SK-N-SH (cell line): Measurements from ENCODE around the gene TRPT1.

Experiments used
- NFIC ChIP-seq: IDR thresholded peaks from 2 replicates; pipeline ENCODE4 v1.4.0; 2012; ENCODE audit warnings: borderline replicate concordance
- RAD21 ChIP-seq: IDR thresholded peaks from 2 replicates; pipeline ENCODE4 v1.6.1; 2012; ENCODE audit warnings: mild to moderate bottlenecking, low read length
- TF ChIP-seq, protein P1 (sequence below): fragments of 200-600 bp; sonication (generic); IDR thresholded peaks from 2 replicates; pipeline ENCODE4 v1.6.1; 2017; ENCODE audit warnings: antibody characterized with exemption, mild to moderate bottlenecking, moderate library complexity

DNA sequence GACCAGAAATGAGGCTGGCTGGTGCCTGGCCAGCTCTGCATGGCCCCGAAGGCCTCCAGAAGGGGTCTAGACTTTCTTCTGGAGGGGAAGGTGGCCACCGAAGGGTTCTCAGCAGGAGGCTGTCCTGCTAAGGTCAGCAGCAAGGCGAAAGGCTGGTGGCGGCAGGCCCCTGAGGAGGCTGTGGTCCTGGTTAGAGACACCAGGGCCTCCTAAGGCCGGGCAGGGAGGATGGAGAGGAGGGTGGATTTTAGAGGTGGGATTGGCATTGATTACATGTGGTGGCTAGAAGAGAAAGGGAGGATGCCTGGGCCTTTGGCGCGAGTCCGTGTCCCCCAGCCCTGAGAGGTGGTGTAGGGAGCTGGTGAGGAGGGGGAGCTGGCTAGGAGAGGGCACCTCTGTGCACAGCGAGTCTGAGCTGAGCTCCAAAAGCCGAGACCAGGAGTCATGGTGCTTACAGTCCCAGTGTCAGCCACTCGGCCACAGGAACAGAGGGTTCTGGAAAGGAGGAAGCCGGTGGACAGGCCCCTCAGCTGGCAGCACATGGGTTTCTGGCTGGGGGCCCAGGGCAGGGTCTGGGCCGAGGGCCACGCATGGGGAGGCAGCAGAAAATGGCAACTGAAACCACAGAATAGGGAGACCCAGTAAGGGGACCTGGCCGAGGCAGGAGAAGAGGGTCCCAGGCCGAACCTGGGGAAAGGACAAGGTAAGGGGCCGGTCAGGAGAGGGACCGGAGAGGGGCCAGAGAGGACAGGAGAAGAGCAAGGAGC is 17.0 kb downstream of the TRPT1 start:
- TF ChIP-seq, protein P1, sequence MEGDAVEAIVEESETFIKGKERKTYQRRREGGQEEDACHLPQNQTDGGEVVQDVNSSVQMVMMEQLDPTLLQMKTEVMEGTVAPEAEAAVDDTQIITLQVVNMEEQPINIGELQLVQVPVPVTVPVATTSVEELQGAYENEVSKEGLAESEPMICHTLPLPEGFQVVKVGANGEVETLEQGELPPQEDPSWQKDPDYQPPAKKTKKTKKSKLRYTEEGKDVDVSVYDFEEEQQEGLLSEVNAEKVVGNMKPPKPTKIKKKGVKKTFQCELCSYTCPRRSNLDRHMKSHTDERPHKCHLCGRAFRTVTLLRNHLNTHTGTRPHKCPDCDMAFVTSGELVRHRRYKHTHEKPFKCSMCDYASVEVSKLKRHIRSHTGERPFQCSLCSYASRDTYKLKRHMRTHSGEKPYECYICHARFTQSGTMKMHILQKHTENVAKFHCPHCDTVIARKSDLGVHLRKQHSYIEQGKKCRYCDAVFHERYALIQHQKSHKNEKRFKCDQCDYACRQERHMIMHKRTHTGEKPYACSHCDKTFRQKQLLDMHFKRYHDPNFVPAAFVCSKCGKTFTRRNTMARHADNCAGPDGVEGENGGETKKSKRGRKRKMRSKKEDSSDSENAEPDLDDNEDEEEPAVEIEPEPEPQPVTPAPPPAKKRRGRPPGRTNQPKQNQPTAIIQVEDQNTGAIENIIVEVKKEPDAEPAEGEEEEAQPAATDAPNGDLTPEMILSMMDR = no peak
- TF ChIP-seq NFIC (no peak), RAD21 (no peak)
